Fibroblast of lung (primary cell): ENCODE results near the gene CACNA1E.

ENCODE experiments used
- EZH2 ChIP-seq: IDR thresholded peaks from 2 replicates; pipeline ENCODE4 v1.5.1; 2012; ENCODE audit warnings: low read length, control low read depth, mild to moderate bottlenecking; ENCODE audit errors: missing control alignments
- TF ChIP-seq, protein P1 (sequence below), 2 donors: IDR thresholded peaks in 1 of 2; conservative IDR thresholded peaks in 1 of 2; 1 replicate in 1 of 2; 2 replicates in 1 of 2; pipeline ENCODE4 v1.5.1; 2011 to 2012; ENCODE audit warnings: low read length in 2 of 2, control low read depth in 1 of 2, inconsistent platforms in 1 of 2, low read depth in 1 of 2, mild to moderate bottlenecking in 1 of 2

DNA sequence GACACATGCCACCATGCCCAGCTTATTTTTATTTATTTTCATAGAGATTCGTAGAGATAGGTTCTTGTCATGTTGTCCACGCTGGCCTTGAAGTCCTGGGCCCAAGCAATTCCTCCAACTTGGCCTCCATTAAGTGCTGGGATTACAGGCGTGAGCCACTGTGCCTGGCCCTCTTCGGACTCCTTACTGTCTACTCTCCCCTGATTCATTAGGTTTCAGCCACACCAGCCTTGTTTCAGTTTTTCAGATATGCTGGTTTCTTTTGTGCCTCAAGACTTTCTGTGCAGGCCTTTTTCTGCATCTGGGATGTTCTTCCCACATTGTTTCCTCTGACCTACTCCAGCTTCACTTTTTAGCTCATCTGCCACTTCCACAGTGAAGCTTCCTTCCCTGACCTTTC is 85.4 kb downstream of the CACNA1E start:
- no peak for TF ChIP-seq EZH2
- TF ChIP-seq, protein P1, sequence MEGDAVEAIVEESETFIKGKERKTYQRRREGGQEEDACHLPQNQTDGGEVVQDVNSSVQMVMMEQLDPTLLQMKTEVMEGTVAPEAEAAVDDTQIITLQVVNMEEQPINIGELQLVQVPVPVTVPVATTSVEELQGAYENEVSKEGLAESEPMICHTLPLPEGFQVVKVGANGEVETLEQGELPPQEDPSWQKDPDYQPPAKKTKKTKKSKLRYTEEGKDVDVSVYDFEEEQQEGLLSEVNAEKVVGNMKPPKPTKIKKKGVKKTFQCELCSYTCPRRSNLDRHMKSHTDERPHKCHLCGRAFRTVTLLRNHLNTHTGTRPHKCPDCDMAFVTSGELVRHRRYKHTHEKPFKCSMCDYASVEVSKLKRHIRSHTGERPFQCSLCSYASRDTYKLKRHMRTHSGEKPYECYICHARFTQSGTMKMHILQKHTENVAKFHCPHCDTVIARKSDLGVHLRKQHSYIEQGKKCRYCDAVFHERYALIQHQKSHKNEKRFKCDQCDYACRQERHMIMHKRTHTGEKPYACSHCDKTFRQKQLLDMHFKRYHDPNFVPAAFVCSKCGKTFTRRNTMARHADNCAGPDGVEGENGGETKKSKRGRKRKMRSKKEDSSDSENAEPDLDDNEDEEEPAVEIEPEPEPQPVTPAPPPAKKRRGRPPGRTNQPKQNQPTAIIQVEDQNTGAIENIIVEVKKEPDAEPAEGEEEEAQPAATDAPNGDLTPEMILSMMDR (conservative IDR thresholded peaks at IDR 0.05 in 1 of 2, IDR thresholded peaks at IDR 0.05 in 1 of 2; ENCODE audit: low read depth in 1 of 2, low read length in 2 of 2), result no peak
